HepG2 (cell line): Measurements from ENCODE around the gene TMEM167B. TPM values are rescaled to one million over a fixed set of nuclear protein-coding genes. Genes with fewer than 3 reads are reported as not detected.

Experiments used
- ARNT ChIP-seq: fragments of 450-650 bp; IDR thresholded peaks from 2 replicates; pipeline ENCODE4 v1.6.1; 2017
- CC2D1A ChIP-seq: sonication (generic); formaldehyde crosslinking; IDR thresholded peaks from 2 replicates; pipeline ENCODE4 v1.8.1; 2023; ENCODE audit warnings: mild to moderate bottlenecking, missing genetic modification reagents
- DNMT3B ChIP-seq: conservative IDR thresholded peaks from 2 replicates; pipeline ENCODE4 v1.6.1; 2016; ENCODE audit warnings: missing biosample characterization, control low read depth
- HNF4A ChIP-seq: sonication (generic); formaldehyde crosslinking; IDR thresholded peaks from 2 replicates; pipeline ENCODE4 v1.4.0; 2020; ENCODE audit warnings: missing genetic modification reagents
- HNF4G ChIP-seq, 2 experiments: sonication (generic) in 1 of 2; formaldehyde crosslinking in 1 of 2; IDR thresholded peaks; 2 replicates each; pipeline versions ENCODE4 v1.4.0 to v1.6.1; 2011 to 2020; ENCODE audit warnings: borderline replicate concordance in 2 of 2, low read depth in 2 of 2, mild to moderate bottlenecking in 2 of 2, low read length in 1 of 2, missing genetic modification reagents in 1 of 2, moderate library complexity in 1 of 2
- HOXD1 ChIP-seq: sonication (generic); formaldehyde crosslinking; IDR thresholded peaks from 2 replicates; pipeline ENCODE4 v1.5.0; 2020; ENCODE audit warnings: missing genetic modification reagents
- MIER3 ChIP-seq: IDR thresholded peaks from 2 replicates; pipeline ENCODE4 v1.6.1; 2016; ENCODE audit warnings: missing compliant biosample characterization, borderline replicate concordance
- MTA1 ChIP-seq: sonication (generic); formaldehyde crosslinking; IDR thresholded peaks from 2 replicates; pipeline ENCODE4 v1.4.0; 2020; ENCODE audit warnings: missing genetic modification reagents, mild to moderate bottlenecking, borderline replicate concordance
- NR2F6 ChIP-seq, 2 experiments: IDR thresholded peaks; 2 replicates each; pipeline ENCODE4 v1.6.1; 2016; ENCODE audit warnings: antibody characterized with exemption in 1 of 2, mild to moderate bottlenecking in 1 of 2
- SMARCE1 ChIP-seq: fragments of 450-650 bp; IDR thresholded peaks from 2 replicates; pipeline ENCODE4 v1.6.1; 2017; ENCODE audit warnings: borderline replicate concordance
- SOX13 ChIP-seq, 3 experiments: fragments of 450-650 bp in 1 of 3; sonication (generic) in 1 of 3; formaldehyde crosslinking in 1 of 3; IDR thresholded peaks in 2 of 3; conservative IDR thresholded peaks in 1 of 3; 2 replicates each; pipeline versions ENCODE4 v1.5.0 to v1.6.1; 2016 to 2020; ENCODE audit warnings: antibody characterized with exemption in 1 of 3, mild to moderate bottlenecking in 1 of 3, missing compliant biosample characterization in 1 of 3, missing genetic modification reagents in 1 of 3, moderate library complexity in 1 of 3
- STAT5B ChIP-seq: sonication (generic); formaldehyde crosslinking; IDR thresholded peaks from 2 replicates; pipeline ENCODE4 v1.4.0; 2020; ENCODE audit warnings: missing genetic modification reagents
- ZBTB7B ChIP-seq: sonication (generic); formaldehyde crosslinking; IDR thresholded peaks from 2 replicates; pipeline ENCODE4 v1.4.0; 2020; ENCODE audit warnings: missing genetic modification reagents
- ZNF24 ChIP-seq: fragments of 450-650 bp; IDR thresholded peaks from 2 replicates; pipeline ENCODE4 v1.6.1; 2017; ENCODE audit warnings: antibody characterized with exemption, mild to moderate bottlenecking
- ZNF264 ChIP-seq: sonication (generic); formaldehyde crosslinking; IDR thresholded peaks from 2 replicates; pipeline ENCODE4 v1.4.0; 2020; ENCODE audit warnings: missing genetic modification reagents
- ZNF33A ChIP-seq: sonication (generic); formaldehyde crosslinking; IDR thresholded peaks from 2 replicates; pipeline ENCODE4 v1.5.1; 2020; ENCODE audit warnings: missing genetic modification reagents, mild to moderate bottlenecking, moderate library complexity, borderline replicate concordance
- ZNF570 ChIP-seq: sonication (generic); formaldehyde crosslinking; IDR thresholded peaks from 2 replicates; pipeline ENCODE4 v1.4.0; 2020; ENCODE audit warnings: mild to moderate bottlenecking, missing genetic modification reagents, borderline replicate concordance
- ZNF598 ChIP-seq: sonication (generic); formaldehyde crosslinking; IDR thresholded peaks from 2 replicates; pipeline ENCODE4 v1.5.1; 2020; ENCODE audit warnings: mild to moderate bottlenecking, missing genetic modification reagents, borderline replicate concordance
- polyA plus RNA-seq, 8 experiments: library from polyadenylated mRNA; depleted of rRNA in 3 of 8; stranded (reverse) in 7 of 8; unstranded in 1 of 8; fragments of >200 nt; fragmentation: Illumina TruSeq in 4 of 8; extraction: Trizol in 4 of 8; gene quantifications; 2 replicates each; pipeline versions ENCODE4 v1.2.1 to v1.2.3, GENCODE V29; 2011 to 2016; ENCODE audit warnings: low read depth in 4 of 8, missing spikeins in 1 of 8, mixed read lengths in 1 of 8; ENCODE audit not compliant: insufficient read depth in 1 of 8
- total RNA-seq, 5 experiments: library from RNA; depleted of rRNA; stranded (reverse); fragments of >200 nt; fragmentation: Illumina TruSeq; extraction: Trizol; gene quantifications; 2 replicates each; pipeline ENCODE4 v1.2.3, GENCODE V29; 2016; ENCODE audit warnings: low read depth in 1 of 5
- TF ChIP-seq, protein P1 (sequence below): IDR thresholded peaks from 2 replicates; pipeline ENCODE4 v1.6.1; 2016
- TF ChIP-seq, protein P2 (sequence below): sonication (generic); formaldehyde crosslinking; IDR thresholded peaks from 2 replicates; pipeline ENCODE4 v1.4.0; 2020; ENCODE audit warnings: mild to moderate bottlenecking, missing genetic modification reagents
- TF ChIP-seq, protein P3 (sequence below): sonication (generic); formaldehyde crosslinking; IDR thresholded peaks from 2 replicates; pipeline ENCODE4 v1.4.0; 2020; ENCODE audit warnings: missing genetic modification reagents, mild to moderate bottlenecking, borderline replicate concordance
- TF ChIP-seq, protein P4 (sequence below): sonication (generic); formaldehyde crosslinking; IDR thresholded peaks from 2 replicates; pipeline ENCODE4 v1.4.0; 2020; ENCODE audit warnings: missing genetic modification reagents, borderline replicate concordance
- TF ChIP-seq, protein P5 (sequence below): sonication (generic); formaldehyde crosslinking; IDR thresholded peaks from 2 replicates; pipeline ENCODE4 v1.4.0; 2020; ENCODE audit warnings: missing genetic modification reagents, borderline replicate concordance

TMEM167B gene
- total and polyA plus RNA-seq, 2 of the 13 experiments (the other 11 are each of a cell fraction or from before 2014, with no cell fraction given) = 9.5 to 22.4 TPM

DNA sequence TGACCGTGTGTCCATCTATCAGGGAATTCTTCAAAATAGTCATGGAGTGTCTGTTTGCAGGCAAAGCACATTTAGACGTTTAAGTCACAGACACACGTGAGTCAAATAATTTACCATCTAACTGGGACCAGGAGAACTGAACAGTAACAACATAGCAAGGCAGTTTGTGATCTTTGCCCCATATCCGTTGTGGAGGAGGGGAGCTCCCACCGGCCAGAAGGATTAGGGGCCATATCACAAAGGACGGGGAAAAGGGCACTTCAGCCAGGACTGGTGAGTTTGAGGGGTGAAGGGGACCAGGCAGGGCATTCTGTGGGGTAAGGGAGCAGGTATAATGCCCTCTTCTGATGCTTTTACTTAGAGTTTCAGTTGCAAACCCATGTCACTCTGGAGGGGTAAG lies 46.2 kb downstream of the TMEM167B start (continued):
- TF ChIP-seq ZNF33A = no peak
- TF ChIP-seq ZBTB7B (CRISPR knock-in tag) = peak; percentile 78
- TF ChIP-seq, protein P1, sequence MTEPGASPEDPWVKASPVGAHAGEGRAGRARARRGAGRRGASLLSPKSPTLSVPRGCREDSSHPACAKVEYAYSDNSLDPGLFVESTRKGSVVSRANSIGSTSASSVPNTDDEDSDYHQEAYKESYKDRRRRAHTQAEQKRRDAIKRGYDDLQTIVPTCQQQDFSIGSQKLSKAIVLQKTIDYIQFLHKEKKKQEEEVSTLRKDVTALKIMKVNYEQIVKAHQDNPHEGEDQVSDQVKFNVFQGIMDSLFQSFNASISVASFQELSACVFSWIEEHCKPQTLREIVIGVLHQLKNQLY = no peak
- no peak for TF ChIP-seq CC2D1A (CRISPR knock-in tag)
- TF ChIP-seq, protein P2, sequence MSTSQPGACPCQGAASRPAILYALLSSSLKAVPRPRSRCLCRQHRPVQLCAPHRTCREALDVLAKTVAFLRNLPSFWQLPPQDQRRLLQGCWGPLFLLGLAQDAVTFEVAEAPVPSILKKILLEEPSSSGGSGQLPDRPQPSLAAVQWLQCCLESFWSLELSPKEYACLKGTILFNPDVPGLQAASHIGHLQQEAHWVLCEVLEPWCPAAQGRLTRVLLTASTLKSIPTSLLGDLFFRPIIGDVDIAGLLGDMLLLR (CRISPR knock-in tag) = no peak
- peak; percentile 97 for TF ChIP-seq ZNF264 (CRISPR knock-in tag)
- peak; percentile 69; the same call in 1 of the 2 replicates for TF ChIP-seq HNF4G (IDR thresholded peaks at IDR 0.05; ENCODE audit: borderline replicate concordance, low read depth, low read length)
- no peak; the same call in 1 of the 2 replicates for TF ChIP-seq HNF4G (CRISPR knock-in tag; IDR thresholded peaks at IDR 0.05; ENCODE audit: borderline replicate concordance, low read depth)
- TF ChIP-seq HNF4A = peak; percentile 92
- no peak for TF ChIP-seq ZNF598 (CRISPR knock-in tag)
- 0 out of 2 replicates have a peak, but pooled peaks have one; percentile 12 for TF ChIP-seq NR2F6 (IDR thresholded peaks at IDR 0.05)
- no peak for TF ChIP-seq NR2F6 (CRISPR knock-in tag; IDR thresholded peaks at IDR 0.05)
- TF ChIP-seq, protein P3, sequence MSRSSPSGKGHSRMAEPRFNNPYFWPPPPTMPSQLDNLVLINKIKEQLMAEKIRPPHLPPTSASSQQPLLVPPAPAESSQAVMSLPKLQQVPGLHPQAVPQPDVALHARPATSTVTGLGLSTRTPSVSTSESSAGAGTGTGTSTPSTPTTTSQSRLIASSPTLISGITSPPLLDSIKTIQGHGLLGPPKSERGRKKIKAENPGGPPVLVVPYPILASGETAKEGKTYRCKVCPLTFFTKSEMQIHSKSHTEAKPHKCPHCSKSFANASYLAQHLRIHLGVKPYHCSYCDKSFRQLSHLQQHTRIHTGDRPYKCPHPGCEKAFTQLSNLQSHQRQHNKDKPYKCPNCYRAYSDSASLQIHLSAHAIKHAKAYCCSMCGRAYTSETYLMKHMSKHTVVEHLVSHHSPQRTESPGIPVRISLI (CRISPR knock-in tag) = no peak
- TF ChIP-seq DNMT3B (CRISPR knock-in tag) = no peak
- no peak for TF ChIP-seq MIER3 (CRISPR knock-in tag)
- TF ChIP-seq, protein P4, sequence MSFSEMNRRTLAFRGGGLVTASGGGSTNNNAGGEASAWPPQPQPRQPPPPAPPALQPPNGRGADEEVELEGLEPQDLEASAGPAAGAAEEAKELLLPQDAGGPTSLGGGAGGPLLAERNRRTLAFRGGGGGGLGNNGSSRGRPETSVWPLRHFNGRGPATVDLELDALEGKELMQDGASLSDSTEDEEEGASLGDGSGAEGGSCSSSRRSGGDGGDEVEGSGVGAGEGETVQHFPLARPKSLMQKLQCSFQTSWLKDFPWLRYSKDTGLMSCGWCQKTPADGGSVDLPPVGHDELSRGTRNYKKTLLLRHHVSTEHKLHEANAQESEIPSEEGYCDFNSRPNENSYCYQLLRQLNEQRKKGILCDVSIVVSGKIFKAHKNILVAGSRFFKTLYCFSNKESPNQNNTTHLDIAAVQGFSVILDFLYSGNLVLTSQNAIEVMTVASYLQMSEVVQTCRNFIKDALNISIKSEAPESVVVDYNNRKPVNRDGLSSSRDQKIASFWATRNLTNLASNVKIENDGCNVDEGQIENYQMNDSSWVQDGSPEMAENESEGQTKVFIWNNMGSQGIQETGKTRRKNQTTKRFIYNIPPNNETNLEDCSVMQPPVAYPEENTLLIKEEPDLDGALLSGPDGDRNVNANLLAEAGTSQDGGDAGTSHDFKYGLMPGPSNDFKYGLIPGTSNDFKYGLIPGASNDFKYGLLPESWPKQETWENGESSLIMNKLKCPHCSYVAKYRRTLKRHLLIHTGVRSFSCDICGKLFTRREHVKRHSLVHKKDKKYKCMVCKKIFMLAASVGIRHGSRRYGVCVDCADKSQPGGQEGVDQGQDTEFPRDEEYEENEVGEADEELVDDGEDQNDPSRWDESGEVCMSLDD (CRISPR knock-in tag) = no peak
- TF ChIP-seq ZNF570 (CRISPR knock-in tag) = no peak
- TF ChIP-seq ZNF24 = no peak
- no peak for TF ChIP-seq ARNT
- TF ChIP-seq SMARCE1 = no peak
- TF ChIP-seq SOX13 (IDR thresholded peaks at IDR 0.05) = no peak
- peak in 1 of 2 experiments; percentile 44; a peak in 1 of 4 replicates for TF ChIP-seq SOX13 (CRISPR knock-in tag; conservative IDR thresholded peaks at IDR 0.05 in 1 of 2, IDR thresholded peaks at IDR 0.05 in 1 of 2)
- TF ChIP-seq STAT5B (CRISPR knock-in tag) = no peak
- no peak for TF ChIP-seq HOXD1 (CRISPR knock-in tag)
- TF ChIP-seq, protein P5, sequence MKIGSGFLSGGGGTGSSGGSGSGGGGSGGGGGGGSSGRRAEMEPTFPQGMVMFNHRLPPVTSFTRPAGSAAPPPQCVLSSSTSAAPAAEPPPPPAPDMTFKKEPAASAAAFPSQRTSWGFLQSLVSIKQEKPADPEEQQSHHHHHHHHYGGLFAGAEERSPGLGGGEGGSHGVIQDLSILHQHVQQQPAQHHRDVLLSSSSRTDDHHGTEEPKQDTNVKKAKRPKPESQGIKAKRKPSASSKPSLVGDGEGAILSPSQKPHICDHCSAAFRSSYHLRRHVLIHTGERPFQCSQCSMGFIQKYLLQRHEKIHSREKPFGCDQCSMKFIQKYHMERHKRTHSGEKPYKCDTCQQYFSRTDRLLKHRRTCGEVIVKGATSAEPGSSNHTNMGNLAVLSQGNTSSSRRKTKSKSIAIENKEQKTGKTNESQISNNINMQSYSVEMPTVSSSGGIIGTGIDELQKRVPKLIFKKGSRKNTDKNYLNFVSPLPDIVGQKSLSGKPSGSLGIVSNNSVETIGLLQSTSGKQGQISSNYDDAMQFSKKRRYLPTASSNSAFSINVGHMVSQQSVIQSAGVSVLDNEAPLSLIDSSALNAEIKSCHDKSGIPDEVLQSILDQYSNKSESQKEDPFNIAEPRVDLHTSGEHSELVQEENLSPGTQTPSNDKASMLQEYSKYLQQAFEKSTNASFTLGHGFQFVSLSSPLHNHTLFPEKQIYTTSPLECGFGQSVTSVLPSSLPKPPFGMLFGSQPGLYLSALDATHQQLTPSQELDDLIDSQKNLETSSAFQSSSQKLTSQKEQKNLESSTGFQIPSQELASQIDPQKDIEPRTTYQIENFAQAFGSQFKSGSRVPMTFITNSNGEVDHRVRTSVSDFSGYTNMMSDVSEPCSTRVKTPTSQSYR (CRISPR knock-in tag) = peak; percentile 89; the same call in 1 of the 2 replicates
- no peak for TF ChIP-seq MTA1 (CRISPR knock-in tag)
